Activated T-cell treated with anti-CD3 and anti-CD28 coated beads for 1 hour (primary cell): ENCODE measurements around the gene CORO2A.

Experiments used
- DNase-seq: peaks from one replicate; pipeline ENCODE4 v3.0.0-alpha.2; 2020; ENCODE audit warnings: low read depth

The CORO2A gene

DNA sequence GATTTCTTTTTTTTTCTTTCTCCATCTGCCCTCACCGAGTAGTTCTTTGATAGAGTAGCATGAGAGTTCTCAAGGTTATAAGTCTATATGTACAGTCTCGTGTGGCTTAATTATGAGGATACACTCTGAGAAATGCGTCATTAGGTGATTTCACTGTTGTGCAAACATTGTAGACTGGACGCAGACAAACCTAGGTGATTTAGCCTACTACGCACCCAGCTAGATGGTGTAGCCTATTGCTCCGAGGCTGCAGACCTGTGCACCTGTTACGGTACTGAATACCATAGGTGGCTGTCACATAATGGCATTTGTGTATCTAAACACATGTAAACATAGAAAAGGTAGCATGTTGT is 26.9 kb upstream of the CORO2A start:
- no peak for DNase-seq

DNA sequence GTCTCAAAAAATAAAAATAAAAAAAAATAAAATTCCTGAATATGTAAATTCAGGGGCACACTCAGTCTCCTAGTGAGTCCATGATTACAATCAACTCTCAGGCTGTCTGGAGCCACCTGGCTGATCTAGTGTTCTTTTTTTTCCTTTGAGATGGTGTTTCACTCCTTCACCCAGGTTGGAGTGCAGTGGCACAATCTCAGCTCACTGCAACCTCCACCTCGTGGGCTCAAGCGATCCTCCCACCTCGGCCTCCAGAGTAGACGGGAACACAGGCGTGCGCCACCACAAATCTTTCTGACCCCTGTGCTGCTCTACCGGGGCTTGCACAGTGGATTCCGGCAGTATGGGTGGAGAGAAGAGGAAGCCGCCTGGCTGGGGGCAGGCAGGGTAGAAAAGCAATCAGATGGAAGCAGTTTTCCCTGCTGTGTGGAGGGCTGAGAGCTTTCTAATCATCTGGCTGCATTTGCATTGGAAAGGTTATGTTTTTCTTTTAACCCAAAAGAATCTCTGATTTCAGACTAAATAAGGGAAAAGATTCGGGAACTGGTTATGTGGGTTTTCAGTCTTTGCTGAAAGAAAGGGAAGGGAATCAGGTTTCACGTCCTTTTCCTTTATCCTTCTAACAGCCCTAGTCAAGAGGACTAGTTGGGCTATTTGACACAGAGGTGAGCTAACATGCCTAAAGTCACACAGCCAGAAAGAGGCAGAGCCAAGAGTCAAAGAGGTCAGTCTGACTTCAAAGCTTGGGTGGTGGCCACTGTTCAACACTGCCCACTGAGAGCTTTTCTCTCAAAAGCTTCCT is 26.3 kb upstream of the CORO2A start:
- no peak for DNase-seq

DNA sequence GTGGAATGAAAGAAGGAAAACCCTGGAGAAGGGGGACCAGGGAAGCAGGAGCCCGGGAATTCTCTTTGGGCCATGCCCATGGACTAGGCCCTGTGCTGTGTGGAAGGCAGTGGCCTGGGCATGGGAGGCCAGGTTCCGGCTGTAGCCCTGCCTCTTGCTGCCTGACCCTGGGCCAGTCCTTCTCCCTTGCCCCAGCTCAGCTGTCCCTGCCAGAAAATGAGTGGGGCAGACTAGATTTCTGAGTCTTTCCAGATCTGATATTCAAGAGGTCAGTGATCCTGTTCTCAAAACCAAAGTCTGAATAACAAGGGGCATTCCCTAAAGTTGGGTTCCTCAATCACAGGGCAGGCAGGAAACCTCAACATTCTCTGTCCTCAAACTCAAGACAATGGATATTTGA is 24.8 kb upstream of the CORO2A start:
- no peak for DNase-seq

DNA sequence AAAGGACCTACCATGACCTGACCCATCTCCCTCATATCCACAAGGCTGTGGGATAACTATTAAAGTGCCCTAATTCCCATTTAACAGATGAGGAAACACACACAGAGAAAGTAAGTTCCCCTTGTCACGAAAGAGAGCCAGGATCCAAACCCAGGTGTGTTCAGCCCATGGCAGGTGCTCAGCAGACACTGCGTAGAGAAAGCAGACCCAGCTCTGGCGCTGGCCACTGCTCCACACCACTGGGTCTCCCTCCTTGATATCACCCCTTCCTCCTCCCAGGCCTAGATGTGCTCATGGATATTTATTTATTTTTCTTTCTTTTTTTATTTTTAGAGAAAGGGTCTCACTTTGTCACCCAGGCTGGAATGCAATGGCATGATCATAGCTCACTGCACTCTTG is 24.0 kb upstream of the CORO2A start:
- no peak for DNase-seq

DNA sequence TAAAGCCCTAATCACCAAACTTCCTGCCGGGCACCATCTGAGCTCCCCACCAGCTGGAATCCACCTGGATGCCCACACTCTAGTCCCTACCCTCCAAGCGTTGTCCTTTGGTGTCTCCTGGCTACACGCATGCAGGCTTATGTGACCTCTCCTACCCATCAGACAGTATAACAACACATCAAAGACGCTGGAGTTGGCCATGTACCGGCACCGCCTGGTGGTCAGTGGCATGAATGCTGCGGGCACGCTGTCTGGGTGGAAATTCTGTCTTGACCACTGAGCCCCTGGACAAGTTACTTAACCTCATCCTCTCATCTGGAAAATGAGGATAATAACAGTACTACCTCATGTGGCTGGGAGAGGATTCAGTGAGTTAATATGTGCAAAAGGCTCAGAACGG is 23.4 kb upstream of the CORO2A start:
- peak; percentile 3 for DNase-seq

DNA sequence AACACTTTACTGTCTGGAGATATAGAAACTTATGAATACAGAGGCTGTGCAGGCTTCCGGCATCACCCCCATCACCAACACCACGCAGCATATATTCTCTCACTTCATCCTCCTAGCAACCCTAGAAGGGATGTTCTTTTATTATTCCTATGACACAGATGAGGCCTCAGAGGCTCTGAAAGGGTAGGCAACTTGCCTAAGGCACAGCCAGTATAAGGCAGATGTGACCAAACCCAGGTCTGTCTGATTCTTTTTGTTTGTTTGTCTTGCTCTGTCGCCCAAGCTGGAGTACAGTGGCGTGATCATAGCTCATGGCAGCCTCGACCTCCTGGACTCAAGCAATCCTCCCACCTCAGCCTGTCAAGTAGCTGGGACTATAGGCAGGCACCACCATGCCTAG is 22.8 kb upstream of the CORO2A start:
- DNase-seq = no peak

DNA sequence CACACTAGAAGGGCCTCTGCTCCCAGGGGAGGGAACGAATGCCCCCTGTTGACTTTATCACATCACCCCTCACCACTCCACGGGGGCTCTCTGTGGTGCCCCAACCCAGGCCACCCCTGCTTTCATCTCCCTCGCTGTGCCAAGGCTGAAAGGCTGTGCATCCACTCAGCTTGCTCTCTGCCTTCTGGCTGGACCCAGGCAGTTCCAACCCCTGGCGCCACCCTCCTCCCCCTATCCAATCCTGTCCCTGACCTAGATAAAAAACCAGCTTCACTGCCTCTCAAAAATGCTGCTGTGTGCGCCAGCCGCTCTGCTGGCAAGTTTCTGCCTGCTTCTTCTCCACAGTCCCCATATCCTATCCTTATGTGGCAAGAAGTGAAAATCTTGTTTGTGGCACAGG is 22.4 kb upstream of the CORO2A start:
- no peak for DNase-seq

DNA sequence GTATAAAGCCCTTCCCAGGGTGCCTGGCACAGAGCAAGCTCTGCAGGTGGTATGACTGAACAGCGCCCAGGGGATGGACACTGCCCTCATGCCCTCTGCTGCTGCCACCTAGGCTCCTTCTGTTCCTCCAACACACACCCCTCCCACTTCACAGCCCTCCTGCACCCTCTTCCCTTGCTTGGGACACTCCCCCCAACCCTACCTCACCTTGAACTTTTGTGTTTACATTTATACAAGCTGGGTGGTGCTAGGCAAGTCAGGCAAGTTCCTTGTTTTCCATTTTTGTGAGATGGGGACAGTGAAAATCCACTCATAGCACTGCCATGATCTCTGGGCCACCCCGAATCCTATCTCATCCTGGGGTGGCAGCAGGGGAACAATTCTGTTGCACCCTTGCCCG is 18.8 kb upstream of the CORO2A start:
- no peak for DNase-seq

DNA sequence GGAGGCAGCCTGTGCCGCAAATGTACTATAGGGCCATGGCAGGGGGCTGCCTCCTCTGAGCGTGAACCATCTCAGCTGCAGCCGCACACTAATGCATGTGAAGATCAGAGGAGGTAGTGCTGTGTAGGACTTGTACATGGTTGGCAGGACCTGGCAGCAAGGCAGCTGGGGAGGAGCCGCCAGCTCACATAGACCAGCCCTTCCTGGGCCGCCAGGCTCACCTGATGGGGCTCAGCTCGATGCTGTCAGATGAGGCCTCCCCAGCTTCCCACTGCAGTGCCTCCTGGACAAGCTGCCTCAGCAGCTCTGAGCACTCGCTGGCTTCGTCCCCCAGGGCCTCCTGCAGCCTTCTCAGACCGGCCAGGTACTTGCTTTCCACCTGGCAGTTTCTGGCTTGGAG is 18.0 kb upstream of the CORO2A start:
- DNase-seq = no peak

DNA sequence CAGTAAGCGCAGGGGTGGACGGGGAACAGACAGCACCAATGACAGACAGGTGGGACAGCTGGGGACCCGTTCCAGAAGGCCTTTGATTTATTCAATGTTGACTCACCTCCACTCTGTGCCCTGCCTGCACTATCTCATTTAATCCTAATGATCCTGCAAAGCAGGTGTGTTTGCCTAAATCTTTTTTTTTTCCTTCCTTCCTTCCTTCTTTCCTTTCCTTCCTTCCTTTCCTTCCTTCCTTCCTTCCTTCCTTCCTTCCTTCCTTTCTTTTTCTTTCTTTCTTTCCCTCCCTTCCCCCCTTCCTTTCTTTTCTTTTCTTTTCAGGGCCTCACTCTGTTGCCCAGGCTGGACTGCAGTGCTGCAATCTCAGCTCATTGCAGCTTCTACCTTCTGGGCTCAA is 17.1 kb upstream of the CORO2A start:
- DNase-seq = no peak

DNA sequence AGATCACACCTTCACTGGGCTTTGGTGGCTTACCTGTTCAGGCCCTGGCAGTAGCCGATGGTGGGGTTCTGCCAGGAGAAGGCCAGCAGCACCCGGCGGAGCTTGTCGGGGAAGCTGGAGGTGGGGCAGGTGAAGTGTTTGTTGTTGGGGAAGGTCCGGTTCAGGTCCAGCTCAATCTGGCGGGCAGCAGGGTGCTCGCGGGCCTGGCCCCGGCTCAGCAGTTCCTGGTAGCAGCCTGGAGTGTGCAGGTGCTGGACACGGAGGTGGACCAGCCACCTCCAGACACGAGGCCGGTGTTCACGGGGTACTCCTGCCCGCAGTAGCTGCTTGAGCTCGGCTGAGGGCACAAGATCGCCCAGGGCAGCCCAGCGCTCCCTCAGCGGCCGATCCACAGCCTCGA is 16.2 kb upstream of the CORO2A start:
- no peak for DNase-seq

DNA sequence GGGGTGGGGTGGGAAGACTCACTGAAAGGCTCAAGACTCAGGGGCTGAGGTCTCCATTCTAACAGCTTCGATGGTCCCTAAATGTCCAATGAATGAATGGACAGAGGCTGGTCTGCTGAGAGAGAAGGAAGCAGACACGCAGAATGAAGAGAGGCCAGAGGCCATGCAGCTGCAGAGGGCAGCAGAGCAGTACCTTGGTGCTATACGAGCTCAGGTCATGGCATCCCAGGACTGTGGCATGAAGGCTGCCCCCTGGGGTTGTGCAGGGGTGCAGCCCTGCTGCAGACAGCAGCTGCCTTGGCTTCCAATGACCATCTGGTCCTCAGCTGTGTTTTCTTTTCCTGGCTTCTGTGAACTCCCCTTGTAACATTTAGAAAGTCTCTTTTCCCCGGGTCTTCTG is 15.2 kb upstream of the CORO2A start:
- DNase-seq = no peak

DNA sequence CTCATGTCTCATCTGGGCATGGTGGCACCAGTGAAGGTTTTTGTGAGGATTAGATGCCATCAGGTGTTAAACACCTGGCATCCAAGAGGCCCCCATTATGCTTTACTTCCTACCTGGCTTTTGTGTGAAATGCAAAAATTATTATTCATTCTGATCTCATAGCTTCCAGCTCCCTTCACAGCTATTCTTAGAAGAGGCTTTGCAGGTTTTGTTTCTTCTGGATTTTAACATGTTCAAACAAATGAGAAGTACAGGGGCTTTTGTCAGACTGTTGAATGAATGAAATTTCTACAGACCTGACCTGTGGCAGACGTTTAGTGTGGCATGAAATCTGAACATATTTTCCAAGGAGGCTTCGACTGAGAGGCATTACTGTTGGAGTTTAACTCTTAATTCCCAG is 14.3 kb upstream of the CORO2A start:
- no peak for DNase-seq

DNA sequence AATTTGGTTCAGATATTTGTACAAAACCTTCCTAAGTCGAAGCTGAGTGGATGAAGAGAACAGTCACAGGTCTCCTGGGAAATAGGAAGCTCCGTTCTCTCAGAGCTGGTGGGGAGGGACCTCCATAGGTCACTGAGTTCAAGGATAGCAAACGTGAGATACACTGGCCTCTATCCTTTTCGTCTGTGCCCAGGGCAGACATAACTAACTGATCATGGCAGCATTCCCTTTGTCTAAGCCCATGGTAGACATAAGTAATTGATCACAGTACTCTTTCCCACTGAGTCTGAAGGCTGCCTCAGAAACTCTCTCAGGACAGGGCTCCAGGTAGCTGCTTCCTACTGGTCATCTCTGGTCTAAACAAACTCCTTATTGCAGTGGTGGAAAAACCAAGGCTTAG is 12.3 kb upstream of the CORO2A start:
- DNase-seq = no peak

DNA sequence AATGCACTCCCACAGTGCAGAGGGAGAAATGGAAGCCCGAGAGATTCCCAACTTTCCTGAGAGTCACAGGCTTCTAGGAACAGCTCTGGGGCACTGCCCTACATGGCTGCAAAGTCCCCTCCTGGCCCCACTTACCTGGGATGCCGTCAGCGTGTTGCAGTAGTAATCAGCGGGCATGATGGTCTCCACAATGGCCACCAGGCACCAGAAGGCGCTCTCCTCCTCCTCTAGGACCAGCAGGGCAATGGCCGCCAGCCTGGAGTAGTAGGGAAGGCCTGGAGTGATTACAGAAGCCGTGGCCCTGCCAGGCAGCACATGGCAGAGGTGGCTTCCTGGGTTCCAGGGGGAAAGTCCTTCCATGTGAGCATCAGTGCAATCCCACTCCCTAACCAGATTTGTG is 10.7 kb upstream of the CORO2A start:
- DNase-seq = no peak

DNA sequence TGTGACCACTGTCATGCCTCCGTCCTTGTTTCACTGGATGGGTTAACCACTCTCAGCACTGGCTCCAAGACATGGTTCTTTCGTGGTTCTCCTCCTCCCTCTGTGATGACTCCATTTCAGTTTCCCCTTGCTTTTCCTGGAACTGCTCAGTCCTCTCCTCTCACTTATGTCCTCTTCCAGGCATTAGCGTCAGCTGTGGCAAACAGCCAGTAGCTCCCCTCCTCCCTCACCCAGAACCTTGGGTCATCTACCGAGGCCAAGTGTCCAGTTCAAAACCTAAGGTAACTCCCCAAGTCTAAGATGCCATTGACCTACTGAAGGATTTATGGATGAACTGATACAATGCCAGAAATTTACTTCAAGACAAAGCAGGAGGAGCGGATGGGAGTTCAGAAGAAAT is 9.8 kb upstream of the CORO2A start:
- no peak for DNase-seq

DNA sequence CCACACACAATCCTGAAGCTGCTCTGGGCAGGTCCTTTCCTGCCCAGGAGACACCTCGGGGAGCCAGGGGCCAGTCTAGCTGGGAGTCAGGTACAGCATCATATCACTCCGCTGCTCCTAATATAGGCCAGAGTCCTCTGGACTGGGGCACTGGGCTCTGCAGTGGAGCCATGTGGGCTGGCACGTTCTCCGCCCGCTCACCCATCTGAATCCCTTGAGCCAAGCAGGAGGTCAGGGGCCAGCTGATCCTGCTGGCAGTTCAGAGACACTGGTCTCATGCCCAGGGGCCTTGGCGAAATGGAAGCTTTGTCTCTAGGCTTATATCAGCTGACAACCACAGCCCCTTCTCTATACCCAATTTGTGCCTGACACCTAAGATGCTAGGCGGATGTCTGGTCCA is 9.3 kb upstream of the CORO2A start:
- no peak for DNase-seq

DNA sequence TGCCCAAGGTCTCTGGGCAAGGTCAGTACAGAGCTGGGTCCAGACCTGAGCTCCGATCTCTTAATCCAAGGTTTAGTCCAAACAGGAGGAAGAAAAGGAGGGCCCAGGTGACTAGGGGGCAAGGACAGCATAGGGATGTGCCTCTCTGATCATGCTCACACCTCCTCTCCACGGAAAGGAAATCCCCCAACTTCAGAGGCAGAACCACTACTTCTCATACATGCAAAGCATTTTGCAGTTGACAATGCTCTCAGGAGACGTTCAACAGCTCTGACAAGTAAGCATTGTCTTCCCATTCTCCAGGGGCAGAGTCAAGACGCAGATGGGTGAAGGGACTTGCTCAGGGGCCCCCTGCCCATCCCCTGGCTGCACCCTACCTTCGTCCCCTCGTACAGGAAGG is 8.7 kb upstream of the CORO2A start:
- no peak for DNase-seq

DNA sequence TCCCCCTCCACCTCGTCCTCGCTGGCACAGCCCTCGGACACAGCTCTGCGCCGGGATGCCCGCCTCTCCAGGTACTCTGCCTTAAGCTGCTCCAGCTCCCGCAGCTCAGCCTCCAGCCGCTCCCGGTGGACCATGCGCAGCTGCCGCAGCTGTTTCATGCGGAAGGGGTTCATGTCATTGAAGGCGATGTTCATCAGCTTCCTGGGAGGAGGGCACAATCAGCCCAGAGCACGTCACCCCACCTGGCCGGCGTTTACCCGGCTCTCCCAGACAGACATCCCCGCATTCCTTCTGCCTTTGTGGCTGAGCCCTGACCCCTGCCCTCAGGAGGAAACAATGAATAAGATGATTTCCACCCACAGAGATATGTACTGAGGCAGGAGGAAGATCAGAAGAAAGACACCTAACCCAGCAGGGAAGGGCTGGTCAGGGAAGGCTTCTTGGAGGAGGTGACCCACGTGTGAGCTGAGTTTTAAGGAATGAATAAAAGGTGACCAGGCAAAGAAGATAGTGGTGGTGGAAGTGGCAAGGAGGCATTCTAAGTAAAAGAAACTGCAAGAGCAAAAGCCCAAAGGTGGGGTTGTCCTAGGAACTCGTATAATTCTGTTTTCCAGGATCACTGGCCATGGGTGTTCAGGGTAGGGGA is 7.1 kb upstream of the CORO2A start:
- DNase-seq = no peak

DNA sequence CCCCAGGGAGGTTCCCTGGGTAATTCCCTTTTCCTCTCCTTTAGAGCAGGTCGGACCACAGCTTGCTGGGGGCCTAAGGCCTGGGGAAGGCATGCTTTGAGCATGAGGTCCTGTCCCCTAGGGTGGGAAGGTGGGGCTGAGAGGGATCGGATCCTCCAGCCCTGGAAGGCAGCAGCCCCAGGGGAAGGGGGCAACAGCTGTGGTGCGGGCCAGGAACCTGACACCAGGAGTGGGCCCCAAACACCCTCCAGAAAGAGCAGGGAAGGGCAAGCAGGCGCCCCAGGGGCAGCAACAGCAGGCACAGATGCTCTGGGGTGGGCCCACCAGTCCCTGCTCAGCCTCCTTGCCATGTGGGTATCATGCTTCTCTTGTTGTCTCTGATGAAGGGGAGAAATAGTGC is 3.2 kb upstream of the CORO2A start:
- DNase-seq = no peak

DNA sequence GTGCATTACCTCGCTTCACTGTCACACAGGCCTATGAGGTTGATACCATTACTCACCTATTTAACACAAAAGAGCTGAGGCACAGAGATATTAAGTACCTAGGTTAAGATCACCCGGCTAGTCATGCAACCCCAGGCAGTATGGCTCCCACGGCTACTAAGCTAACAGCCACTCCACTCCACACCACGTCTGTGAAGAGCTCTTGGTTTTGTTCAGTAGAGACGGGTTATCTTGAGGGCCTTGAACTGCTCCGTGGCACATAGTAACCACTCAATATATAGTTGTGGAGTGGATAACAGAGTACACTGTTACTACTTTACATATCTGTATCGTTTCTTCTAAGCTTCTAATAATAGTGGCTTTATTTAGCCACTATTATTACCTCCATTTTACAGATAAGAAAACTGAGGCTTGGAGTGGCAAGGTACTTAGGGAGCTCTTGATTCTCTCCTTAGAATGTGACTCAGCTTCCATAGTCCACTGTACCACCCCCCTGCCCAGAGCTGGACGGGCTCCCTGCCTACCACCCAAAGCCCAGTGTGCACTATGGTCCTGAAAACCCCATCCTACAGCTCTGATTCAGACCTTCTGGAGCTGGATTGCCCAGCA is 1.0 kb upstream of the CORO2A start:
- no peak for DNase-seq

DNA sequence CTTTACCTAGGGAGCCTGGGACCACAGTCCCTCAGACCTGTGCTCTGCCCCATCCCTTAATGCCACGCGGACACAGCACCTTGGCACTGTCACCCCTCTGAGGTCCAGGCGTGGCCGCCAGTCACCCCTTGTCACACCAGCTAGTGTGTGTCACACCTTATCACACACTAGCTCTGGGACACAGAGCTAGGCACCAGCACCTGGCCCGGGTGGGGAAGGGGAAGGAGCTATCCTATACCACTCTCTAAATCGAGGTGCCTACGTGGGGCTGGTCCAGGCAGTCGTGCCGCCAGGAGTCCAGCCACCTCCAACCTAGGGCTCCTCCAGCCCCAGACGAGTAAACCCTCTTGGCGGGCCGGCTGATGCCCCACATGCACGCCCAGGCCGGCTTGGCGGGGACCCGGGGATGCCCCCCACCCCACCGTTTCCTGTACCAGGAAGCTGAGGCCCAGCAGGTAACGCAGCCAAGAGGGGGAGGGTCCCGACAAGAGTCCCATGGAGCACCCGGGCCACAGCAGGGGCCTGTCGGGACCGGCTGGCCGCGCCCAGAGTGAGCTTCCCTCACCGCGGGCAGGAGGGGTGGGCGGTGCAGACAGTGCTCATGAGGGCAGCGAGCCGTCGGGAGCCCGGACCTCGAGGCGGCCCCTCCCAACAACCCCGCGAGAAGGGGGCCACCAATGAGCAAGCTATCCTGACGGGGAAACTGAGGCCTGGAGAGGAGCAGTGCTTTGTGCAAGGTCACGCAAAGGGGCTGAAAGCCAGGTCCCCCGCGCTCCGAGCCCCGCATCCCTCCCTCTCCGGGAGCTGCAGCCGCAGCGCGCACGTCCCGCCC is 550 bp downstream of the CORO2A start:
- peak; percentile 6 for DNase-seq

DNA sequence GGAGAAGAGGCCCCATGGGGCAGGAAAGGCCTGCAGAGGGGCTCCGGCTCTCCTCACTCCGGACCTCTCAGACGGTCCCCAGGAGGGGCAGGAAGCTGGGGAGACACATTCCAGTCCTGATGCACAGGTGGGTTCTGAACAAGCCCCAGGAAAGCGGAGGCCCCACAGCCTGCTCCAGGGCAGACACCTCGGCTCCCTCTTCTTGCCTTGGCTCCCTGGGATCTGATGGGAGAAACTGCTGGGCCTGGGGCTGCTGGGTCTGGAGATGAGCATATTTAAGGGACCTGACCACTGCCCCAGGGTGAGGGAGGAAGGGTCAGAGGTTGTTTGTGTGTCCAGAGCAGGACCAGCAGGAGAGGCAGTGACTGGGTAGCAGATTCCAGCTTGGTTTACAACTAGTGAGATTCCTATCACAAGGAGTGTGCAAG is 1.2 kb downstream of the CORO2A start:
- no peak for DNase-seq
